Non-pigmented ciliary epithelial cell (primary cell): ENCODE data around the gene MN1.

Source experiments
- DNase-seq: peaks from one replicate; pipeline ENCODE4 v3.0.0-alpha.2; 2010; ENCODE audit warnings: low read depth

Gene MN1

DNA sequence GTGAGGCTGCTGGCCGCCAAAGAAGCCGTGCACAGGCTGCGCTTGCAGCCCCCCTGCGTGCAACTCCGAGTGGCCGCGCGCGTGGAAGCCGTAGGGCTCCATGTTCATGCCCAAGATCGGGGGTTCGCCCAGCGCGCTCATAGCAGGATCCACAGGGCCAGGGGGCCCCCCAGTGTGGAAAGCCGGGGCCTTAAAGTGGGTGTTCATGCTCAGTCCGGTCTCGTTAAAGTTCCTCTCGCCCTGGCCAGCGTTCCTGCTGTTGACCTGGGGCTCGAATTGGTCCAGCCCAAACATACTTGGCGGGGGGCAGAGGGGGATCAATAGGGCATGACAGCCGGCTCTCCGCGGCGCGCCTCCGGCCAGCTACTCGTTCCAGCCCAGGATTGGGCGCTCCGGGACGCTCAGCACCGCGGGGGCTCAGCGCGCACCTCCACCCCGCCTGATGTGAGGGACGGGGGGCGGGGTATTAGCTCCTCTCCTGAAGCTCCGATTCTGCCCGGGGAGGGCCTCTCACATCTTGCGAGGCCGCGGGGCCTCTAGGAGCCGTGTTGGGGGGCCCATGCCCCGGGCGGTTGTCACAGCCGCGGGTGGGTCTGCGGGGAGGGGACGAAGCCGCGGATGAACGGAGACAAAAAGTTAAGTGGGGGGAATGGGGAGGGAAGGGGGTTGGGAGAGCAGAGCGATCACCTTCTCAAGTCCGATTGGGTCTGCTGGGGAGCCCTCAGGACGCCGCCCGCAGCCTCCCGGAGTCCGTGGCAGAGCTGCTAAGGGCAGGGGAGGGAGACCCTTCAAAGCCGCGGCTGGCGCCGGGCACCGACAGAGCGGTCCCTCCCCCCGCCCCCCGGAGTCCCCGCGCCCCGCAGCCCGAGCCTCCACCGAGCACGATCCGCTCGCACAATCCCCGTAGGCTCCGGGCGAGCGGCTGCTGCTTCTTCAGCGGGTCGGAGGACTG, 1.0 kb downstream of the MN1 start:
- DNase-seq = no peak

DNA sequence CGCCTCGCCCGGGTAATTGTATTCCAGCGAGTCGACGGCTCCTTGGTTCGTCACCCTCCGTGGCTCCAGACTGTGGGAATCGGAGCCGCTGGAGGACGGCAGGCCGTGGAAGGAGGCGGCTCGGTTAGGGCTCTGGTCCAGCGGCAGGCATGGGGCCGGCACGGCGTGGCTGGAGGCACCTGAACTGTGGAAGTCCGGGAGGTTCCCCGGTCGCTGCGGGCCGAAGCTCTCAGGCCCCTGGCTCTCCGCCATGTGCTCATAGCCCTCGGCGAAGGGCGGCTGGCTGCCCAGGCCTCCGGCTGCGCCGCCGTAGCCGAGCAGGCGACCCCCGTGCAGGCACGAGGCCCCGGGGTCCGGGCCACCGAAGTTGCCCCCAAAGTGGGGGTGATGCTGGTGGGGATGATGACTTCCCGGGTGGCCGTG, 1.7 kb downstream of the MN1 start:
- DNase-seq = no peak

DNA sequence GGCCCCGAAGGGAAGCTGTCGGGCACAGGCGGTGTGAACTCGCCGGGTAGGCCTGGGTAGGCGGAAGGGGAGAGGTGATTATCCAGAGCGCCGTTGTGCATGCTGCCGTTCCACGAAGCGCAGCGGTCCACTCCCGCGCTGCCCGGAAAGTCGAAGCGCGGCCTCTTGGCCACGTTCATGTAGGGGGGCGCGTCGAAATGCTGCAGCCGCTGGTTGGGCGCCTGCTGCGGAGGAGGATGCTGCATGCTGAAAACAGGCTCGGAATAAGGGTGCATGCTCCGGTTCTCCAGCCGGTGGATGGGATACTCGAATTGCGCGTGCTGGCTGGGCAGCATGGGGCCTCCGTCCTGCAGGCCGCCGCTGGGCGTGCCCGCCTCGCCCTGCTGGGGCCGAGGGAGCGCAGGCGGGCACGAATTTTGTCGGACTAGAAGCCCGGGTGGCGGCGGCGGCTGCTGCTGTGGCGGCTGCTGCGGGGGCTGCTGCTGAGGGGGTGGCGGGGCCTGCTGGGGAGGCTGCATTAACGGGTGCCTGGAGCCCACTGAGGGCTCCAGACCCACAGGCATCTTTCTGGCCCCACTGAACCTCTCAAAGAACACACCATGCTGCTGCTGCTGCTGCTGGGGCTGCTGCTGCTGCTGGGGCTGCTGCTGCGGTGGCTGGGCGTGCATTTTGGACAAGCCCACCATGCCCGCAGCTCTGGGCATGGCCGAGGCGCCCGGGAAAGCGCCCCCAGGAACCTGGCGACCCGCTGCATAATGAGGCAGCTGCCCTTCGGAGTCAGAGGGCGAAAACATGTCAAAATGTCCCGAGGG, 2.3 kb downstream of the MN1 start:
- DNase-seq = no peak

DNA sequence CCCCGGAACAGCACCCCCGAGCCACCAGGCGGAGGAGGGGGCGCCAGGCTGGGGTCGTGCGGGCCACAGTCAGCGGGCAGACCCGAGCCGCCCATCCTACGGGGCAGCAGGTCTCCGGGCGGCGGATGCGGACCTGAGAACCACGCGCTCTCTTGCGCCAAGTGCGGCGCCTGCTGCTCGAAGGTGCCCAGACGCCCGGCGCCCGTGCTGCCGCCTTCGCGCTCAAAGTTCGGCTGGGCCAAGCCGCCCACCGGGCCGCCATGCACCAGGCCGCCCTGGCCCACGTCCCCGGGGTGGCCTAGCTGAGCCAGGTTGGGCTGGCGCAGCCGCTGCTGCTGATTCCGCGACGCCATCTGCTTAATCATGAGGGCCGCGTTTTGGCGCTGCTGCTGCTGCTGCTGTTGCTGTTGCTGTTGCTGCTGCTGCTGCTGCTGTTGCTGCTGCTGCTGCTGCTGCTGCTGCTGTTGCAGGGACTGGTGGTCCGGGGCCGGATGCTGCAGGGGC, 3.0 kb downstream of the MN1 start:
- DNase-seq = no peak

DNA sequence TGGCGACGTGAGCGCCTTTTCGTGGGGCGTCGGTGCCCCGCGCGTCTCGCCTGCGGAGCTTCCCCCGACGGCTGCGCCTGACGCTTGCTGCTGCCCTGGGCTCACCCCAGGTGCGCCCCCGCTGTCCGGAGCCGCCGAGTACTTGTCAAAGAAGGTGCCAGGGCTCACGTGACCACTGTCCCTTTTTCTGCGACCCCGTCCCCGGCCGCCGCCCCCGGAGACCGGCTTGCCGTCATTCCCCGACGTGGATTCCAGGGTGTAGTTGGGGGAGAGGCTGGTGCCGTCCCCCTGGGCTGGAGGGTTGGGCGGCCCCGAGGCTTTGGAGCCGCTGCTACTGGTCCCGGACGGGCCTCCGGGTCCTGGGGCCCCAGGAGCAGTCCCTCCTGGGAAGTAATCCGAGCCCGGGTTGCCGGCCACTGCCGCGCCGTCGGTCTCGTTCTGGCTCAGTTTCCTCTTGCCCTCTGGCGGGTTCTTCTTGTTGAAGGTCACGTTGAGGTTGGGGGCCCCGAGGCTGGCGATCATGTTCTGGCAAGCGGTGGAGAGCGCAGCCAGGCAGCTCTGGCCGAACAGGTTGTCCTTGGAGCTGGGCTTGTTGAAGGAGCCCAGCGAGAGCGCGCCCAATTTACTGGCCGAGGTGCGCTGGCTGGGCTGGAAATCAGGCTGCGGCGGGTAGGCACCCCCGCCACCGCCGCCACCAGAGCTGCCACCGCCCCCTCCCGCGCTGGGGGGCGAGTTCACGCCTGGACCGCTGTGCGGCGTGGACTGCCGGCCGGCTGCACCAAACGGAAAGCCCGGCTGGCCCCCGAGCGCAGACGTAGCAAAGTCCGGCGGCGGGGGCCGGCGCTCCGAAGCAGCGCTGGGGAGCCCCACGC, 3.8 kb downstream of the MN1 start:
- no peak for DNase-seq

DNA sequence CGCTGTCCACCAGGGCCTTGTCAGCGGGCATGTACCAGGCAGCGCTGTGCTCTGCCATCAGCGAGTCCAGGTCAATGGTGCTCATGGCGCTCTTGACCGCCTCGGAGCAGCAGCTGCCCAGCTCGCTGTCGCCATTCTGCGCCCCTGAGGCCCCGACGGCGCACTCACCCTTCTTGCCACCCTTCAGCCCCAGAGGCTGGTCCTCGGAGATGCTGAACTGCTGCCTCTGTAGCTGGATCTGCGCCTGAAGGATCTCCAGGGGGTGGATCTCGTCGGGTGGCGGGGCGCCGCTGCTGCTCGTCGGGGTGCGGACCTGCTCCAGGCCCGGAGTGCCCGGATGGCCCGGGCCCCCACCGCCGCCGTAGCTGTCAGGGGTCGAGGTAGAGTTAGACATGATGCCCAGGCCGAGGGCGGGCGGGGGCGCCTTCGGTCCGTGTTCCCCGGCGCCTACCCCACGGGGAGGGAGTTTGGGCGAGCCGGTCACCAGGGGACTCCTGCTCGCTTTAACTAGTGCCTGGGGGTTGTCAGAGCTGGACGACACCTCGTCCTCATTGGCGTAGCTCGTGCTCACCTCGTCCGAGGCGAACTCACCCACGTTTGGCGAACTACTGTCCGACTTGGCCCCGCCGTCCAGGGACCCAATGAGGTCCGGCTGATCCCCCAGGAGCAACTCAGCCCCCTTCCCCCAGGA, 4.6 kb downstream of the MN1 start:
- no peak for DNase-seq

DNA sequence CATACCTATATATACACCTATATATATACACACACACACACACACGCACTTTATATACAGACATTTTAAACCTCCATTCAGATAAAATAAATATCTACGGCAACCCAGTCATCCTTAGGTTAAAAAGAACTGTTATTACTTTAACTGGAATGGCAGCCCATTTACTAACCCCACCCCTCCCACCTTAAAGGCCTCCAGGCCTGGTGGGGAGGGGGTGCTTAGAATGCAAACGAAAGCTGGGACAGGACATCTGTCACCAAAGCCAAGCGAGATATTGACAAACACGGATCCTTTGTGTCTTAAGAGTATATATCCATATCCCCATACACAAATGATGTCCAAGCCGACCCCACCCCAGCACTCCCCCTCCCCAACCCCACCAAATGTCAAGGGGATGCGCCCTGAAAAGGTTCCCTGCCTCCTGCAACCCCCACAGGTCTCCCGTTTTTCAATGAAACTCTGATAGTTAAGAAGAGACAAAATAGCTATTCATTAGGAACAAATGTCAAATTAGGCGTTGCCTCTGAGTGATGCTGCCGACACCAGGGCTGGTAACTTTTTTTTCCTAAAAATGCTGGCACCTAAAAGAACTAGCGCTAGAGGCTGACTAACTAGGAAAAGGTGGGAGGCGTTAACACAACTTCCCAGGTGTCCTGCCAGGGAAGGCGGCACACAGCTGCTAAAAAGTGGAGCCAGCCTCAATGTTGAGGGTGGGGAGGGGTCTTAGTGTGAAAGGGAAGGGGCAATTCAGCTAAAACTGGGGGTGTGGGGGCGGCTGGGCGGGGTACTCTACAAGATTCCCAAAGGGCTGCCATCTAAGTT, 5.6 kb downstream of the MN1 start:
- no peak for DNase-seq

DNA sequence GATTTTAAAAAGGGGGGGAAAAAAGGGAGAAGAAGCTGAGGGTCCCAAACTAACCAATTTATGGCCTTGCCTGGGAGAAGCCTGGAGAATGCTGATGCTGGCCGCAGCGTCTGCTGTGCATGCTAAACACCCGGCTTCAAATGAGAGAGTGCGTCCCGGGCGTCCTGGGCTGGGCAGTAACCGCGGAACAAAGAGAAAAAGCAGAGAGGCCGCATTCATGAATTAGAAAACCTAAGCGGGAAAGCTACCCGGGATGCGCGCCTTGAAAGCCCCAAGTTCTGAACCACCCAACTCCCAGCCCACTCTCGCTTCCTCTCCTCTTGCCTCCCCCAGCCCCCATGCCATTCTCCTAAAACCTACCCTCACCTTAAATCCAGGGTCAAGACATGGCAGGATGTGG, 6.5 kb downstream of the MN1 start:
- no peak for DNase-seq

DNA sequence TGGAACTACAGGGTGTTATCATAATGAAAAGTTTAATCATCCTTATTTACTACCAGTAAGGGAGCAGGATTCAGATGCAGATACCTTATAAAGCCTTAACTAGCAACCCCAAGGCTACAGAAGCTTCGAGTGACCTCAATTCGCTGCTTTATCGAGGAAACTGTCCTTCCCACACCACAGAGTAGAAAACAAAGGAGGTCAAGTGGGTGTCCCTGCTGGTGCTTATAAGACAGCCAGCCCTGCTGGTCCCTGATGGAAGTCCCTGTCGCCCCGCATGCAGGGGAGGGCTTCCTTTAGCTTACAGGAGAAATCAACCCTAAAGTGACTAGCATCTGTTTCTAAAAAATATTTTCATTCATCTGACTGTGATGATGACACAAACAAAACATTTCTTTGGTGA, 7.3 kb downstream of the MN1 start:
- DNase-seq = no peak

DNA sequence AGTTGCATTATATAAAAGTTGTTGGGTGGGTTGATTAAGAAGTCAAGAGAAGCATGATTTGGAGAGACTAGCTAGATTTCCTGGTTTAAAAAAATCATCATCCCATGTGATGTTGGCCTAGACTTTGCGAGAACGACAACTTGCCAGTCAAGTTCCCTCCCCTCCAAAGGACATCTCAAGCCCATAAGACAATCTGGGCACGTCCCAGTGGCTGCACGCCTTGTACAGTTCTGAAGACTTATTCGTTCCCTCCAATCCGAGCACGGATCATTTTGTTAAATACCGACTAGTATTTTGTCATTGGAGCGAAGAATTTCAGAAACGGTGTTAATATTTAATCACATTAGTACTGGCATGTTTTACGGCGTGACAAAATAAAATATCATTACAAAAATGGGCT, 8.0 kb downstream of the MN1 start:
- DNase-seq = no peak

DNA sequence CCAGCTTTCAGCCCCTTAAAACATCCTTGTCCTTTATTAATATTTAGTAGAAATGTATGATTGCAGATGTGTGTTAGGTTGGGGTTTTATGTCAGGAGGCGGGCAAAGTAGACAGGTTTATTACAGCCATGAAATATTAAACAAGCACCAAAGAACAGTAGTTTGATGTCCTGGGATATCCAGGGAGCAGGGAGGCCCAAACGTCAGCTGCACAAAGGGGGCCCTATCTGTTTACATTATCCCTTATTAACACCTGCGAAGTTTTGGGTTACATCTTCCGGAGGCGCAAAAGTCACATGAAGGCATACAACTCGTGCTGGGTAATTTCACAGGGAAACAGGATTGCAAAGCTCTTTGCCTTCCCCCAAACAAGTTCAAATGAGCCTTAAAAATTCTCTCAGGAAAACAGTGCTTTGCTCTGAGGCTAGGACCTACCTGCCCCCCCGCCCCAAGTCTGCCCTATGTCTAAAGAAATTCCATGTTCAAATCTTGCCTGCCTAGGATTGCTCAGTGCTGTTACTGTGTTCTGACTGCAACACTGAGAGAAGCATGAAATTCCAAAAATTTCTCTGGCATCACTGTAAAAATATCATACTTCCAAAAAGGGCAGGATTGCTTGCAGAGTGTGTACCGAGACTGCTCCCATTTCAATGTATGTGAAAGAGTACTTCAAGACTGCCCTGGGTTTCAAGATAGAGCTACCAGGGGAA, 8.9 kb downstream of the MN1 start:
- DNase-seq = no peak

DNA sequence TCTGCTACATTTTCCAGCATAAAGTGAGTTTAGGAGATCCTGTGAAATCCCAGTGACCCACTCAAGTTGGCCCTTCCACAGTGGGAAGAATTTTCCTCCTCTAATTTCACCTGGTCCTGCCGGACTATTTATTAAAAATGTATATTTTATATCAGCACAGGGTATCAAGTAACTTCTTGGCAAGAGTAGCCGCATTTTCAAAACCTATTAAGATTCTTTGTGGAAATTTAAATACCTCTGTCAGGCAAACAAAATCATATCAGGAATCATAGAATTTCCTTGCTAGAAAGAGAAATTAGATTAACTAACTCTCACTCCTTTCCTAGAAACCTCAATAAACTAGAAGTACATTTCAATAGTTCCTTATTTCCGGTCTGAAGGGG, 9.7 kb downstream of the MN1 start:
- no peak for DNase-seq

DNA sequence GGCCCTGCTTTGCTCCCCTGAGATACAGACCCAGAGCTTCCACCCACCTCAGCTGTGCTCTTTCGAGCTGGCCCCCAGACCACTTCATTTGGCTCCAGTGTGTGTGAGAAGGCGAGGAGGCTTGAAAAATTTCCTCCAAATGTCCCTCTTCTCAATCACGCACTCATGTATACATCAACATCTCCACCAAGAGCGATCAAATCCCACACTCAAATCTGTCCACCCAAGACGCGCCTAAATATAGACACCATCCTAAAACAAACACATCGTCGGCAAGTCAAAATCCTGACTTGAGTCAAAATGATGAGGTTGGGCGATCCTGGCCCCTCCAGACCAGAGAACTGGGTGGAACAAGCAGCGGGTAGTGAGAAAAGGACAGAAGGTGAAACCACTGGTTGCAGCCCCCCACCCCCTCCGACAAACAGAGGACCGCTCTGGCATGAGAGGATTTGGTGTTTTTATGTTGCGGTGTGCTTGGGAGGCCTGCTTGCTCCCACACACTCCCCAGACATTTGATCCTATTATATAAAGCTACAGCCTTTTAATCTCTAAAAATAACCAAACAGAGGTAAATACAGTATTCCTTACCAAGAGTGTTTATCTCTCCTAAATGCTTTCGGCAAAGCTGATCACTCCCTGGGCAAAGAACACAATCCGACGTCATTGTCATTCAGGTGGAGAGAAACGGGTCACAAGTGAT, 10.2 kb downstream of the MN1 start:
- DNase-seq = no peak

DNA sequence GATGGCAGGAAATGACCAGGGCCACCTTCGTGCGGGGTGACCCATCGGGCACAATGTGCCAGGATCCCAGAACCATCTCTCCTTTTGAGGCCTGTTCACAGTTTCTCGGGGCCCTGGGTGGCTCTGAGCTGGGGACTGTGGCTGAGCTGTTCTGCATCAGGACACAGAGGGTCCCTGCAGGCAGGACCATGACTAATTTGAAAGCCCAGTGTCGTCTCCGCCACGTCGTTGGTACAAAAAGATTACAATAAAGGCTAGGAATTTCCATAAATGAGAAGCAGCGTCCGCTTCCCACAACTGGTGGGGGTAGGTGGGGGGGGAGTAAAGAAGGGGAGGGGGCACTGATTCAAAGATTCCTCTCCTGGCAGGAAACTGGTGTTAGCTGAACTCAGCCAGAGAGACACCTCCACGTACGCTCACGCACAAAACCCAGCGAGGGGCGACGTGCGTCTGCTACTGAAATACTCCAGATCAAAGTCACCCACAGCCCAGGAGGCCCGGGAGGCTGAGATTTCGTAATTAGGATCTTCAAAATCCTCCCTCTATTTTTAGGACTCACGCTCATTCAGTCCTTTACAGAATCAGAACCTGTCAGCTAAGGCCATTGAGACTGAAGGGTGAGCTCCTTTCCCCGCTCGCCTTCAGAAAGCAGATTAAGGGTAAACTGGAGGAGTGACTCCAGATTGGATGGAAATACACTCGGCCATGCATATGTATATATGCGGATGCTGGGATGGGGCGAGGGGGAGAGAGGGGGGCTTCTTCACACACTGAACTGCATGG, 11.0 kb downstream of the MN1 start:
- no peak for DNase-seq

DNA sequence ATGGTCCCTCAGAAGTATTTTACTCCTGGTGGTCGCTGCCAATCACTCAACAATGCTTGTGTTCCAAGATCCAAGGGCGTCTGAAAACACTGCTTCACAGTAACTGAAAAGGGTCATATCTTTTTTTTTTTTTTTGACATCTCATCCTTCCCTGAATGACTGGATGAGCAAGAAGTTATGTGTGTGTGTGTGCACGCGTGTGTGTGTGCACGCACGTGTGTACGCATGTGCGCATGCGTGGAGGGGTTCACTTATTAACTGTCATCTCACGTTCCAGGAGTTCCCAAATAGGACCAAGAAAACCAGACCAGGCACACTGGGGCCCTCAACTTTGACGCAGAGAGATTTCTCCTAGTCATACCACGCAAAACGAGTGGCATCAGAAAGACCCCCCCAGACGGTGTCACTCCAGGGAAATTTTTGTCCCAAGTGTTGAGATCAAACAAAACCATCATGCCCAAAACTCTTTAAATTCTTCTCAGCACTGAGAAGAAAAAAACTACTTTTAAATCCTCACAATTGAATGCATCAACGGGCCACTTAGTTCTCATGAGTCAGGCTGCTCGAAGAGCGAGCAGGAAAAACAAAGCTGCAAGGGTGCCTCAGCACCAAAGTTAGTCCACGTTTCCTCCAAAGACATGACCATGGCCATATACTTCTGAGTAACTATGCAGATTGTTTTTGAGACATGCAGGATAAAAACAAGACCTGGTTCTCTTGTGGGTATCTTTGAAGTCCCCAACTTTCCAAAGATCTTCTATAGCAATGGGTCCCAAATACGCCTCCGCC, 12.9 kb downstream of the MN1 start:
- DNase-seq = no peak

DNA sequence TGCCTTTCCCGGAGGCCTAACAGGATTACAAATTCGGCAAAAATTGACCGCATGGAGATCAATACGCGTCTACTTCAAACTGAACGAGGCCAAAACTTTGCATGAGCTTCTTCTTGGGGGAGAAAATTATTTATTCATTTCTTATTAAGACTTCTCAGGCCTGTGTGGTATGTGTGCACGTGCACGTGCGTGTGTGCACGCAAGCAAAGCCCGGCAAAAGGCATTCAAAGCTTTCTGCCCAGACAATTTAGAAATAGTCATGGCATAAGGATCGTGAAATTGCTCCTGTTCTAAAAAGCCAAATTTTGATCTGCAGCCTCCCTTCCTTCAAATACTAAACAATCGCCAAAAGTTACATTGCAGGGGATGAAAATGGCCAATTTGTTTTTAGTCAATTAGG, 14.6 kb downstream of the MN1 start:
- no peak for DNase-seq

DNA sequence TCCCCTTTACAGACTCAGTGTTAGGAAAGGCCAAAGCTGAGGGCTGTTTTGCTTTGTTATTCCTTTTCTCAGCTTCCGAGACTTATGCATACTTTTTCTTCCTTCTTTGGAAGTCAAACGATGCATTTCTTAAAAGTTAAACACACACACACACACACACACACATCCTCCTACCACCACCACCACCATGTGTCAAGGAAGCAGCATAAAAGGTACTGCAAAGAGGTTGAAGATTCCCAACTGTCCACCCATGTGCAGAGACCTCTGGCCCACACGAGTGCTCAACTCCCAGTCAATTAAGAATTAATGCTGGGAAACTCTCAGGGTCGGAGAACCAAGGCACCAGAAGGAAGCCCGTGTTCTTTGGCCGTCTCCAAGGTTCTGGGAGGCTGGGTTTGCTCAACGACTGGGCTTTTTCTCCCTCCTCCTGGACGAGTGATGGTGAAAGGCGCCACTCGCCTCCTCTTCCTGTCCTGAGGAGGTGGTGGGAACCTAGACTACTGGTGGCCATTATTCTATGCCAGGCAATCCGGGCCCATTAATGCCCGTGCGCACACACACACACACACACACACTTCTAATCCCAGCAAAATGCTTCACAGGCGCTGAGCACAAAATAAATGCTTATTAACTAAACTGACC, 15.1 kb downstream of the MN1 start:
- DNase-seq = no peak
